Measurements from ENCODE around the gene VARS1. TPM values are rescaled to one million over a fixed set of nuclear protein-coding genes. Genes with fewer than 3 reads are reported as not detected.

Gene VARS1
- total RNA-seq, 2 donors from 2014 or later, result 81.4 to 83.1 TPM

- no peak for DNase-seq
- Mint-ChIP-seq H3K36me3 (ENCODE audit: low read depth) (peaks cover 62% of the 10 kb centered on the region), H3K27me3 (ENCODE audit: insufficient read depth) (no peaks in the 10 kb centered on the region), H3K9me3 (no peaks in the 10 kb centered on the region), H3K27ac (peak overlapping the region; percentile 99), H3K4me1 (peaks cover 19% of the 10 kb centered on the region), H3K4me3 (peak overlapping the region; percentile 100)
- TF ChIP-seq CTCF (conservative IDR thresholded peaks at IDR 0.05), result no peak
- H3K4me1 ChIP-seq (ENCODE audit: control insufficient read depth, insufficient read depth, low read length), result no peaks in the 10 kb centered on the region
- no peaks in the 10 kb centered on the region for H3K9me3 ChIP-seq (ENCODE audit: control insufficient read depth, low read length)
- H3K27ac ChIP-seq (ENCODE audit: low read depth, low read length), result no peak overlapping the region
- no peaks in the 10 kb centered on the region for H3K27me3 ChIP-seq (ENCODE audit: control insufficient read depth, insufficient read depth, low read length, poor library complexity, severe bottlenecking)
- H3K4me3 ChIP-seq (ENCODE audit: low read length), result peak overlapping the region; percentile 96
- peaks cover 51% of the 10 kb centered on the region for H3K36me3 ChIP-seq (ENCODE audit: control insufficient read depth, insufficient read depth, low read length)
- H3K9ac ChIP-seq (ENCODE audit: extremely low read depth, low read length, poor library complexity, severe bottlenecking), result peak overlapping the region; percentile 90
- 24 to 29% methylated on average over 8 to 12 of the region's 12 CpGs for WGBS, 2 experiments (ENCODE audit: insufficient coverage in 1 of 2, insufficient read length in 1 of 2)
Observed at GRCh38 chr6:31836474-31837368, 41.2 kb upstream of the VARS1 start.

GRCh38 chr6:31836047-31836473, 40.5 kb upstream of the VARS1 start:
- no peak for TF ChIP-seq CTCF (conservative IDR thresholded peaks at IDR 0.05)

GRCh38 chr6:31834367-31835250, 39.1 kb upstream of the VARS1 start:
- DNase-seq, result peak; percentile 90
- H3K27me3 Mint-ChIP-seq (ENCODE audit: insufficient read depth), result no peaks in the 10 kb centered on the region
- no peak for TF ChIP-seq CTCF (conservative IDR thresholded peaks at IDR 0.05)
- Histone ChIP-seq H3K4me3 (ENCODE audit: low read length) (peak overlapping the region; percentile 96), H3K9me3 (ENCODE audit: control insufficient read depth, low read length) (no peaks in the 10 kb centered on the region), H3K9ac (ENCODE audit: extremely low read depth, low read length, poor library complexity, severe bottlenecking) (peak overlapping the region; percentile 90), H3K36me3 (ENCODE audit: control insufficient read depth, insufficient read depth, low read length) (peaks cover 37% of the 10 kb centered on the region), H3K4me1 (ENCODE audit: control insufficient read depth, insufficient read depth, low read length) (no peaks in the 10 kb centered on the region), H3K27me3 (ENCODE audit: control insufficient read depth, insufficient read depth, low read length, poor library complexity, severe bottlenecking) (no peaks in the 10 kb centered on the region), H3K27ac (ENCODE audit: low read depth, low read length) (peak overlapping the region; percentile 97)
- 1 to 2% methylated on average over 47 to 59 of the region's 59 CpGs for WGBS, 2 experiments (ENCODE audit: insufficient coverage in 1 of 2, insufficient read length in 1 of 2)
- H3K36me3 Mint-ChIP-seq (ENCODE audit: low read depth), result peaks cover 44% of the 10 kb centered on the region
- H3K4me1 Mint-ChIP-seq, result peaks cover 21% of the 10 kb centered on the region
- peak overlapping the region; percentile 99 for H3K27ac Mint-ChIP-seq
- peak overlapping the region; percentile 100 for H3K4me3 Mint-ChIP-seq
- H3K9me3 Mint-ChIP-seq, result no peaks in the 10 kb centered on the region

More at GRCh38 chr6:31836047-31836473, 40.5 kb upstream of the VARS1 start:
- no peak for DNase-seq
- H3K9me3 ChIP-seq (ENCODE audit: control insufficient read depth, low read length), result no peaks in the 10 kb centered on the region
- H3K27ac Mint-ChIP-seq, result peak overlapping the region; percentile 99
- H3K4me1 ChIP-seq (ENCODE audit: control insufficient read depth, insufficient read depth, low read length), result no peaks in the 10 kb centered on the region
- no peaks in the 10 kb centered on the region for H3K9me3 Mint-ChIP-seq
- H3K27me3 Mint-ChIP-seq (ENCODE audit: insufficient read depth), result no peaks in the 10 kb centered on the region
- whole genome bisulfite sequencing, 2 experiments (ENCODE audit: insufficient coverage in 1 of 2, insufficient read length in 1 of 2), result 7 to 17% methylated on average over 9 to 14 of the region's 14 CpGs
- peak overlapping the region; percentile 100 for H3K4me3 Mint-ChIP-seq
- H3K4me3 ChIP-seq (ENCODE audit: low read length), result peak overlapping the region; percentile 96
- no peak overlapping the region for H3K27ac ChIP-seq (ENCODE audit: low read depth, low read length)
- H3K9ac ChIP-seq (ENCODE audit: extremely low read depth, low read length, poor library complexity, severe bottlenecking), result peak overlapping the region; percentile 90
- peaks cover 51% of the 10 kb centered on the region for H3K36me3 ChIP-seq (ENCODE audit: control insufficient read depth, insufficient read depth, low read length)
- no peaks in the 10 kb centered on the region for H3K27me3 ChIP-seq (ENCODE audit: control insufficient read depth, insufficient read depth, low read length, poor library complexity, severe bottlenecking)
- peaks cover 58% of the 10 kb centered on the region for H3K36me3 Mint-ChIP-seq (ENCODE audit: low read depth)
- peaks cover 19% of the 10 kb centered on the region for H3K4me1 Mint-ChIP-seq

Data from endodermal cell (in vitro differentiated cells).